HG03060 (cell line): ENCODE results near the gene ZNF716.
"Not testable (repeated sequence)": the region's sequence is repeated elsewhere in the genome, so short reads cannot be mapped to it uniquely, and the experiment has no call there.

Experiments used
- ATAC-seq: cut with Tn5 transposase; IDR thresholded peaks from one replicate; pipeline ENCODE4 v1.9.1; 2021; ENCODE audit warnings: low read depth, moderate number of reproducible peaks; ENCODE audit not compliant: unreplicated experiment

ZNF716 gene

GRCh38 chr7:57425969-57426628 is 23.9 kb upstream of the ZNF716 start:
- ATAC-seq: no peak

GRCh38 chr7:57426629-57427003 is 23.4 kb upstream of the ZNF716 start:
- no peak for ATAC-seq

- ATAC-seq: no peak
Measured at GRCh38 chr7:57427146-57427545, 22.8 kb upstream of the ZNF716 start.

- no peak for ATAC-seq
Measured at GRCh38 chr7:57427594-57427993, 22.4 kb upstream of the ZNF716 start.

GRCh38 chr7:57432583-57432982 is 17.4 kb upstream of the ZNF716 start:
- no peak for ATAC-seq

GRCh38 chr7:57437581-57437980 is 12.4 kb upstream of the ZNF716 start:
- ATAC-seq: no peak

GRCh38 chr7:57438244-57438643 is 11.7 kb upstream of the ZNF716 start:
- no peak for ATAC-seq

GRCh38 chr7:57443567-57443966 is 6.4 kb upstream of the ZNF716 start:
- no peak for ATAC-seq

GRCh38 chr7:57469186-57469828 is 19.3 kb downstream of the ZNF716 start:
- ATAC-seq: not testable (repeated sequence)

GRCh38 chr7:57480304-57480703 is 30.3 kb downstream of the ZNF716 start:
- ATAC-seq: not testable (repeated sequence)

GRCh38 chr7:57485022-57485421 is 35.0 kb downstream of the ZNF716 start:
- ATAC-seq: not testable (repeated sequence)

- no peak for ATAC-seq
Measured at GRCh38 chr7:57487957-57488356, 38.0 kb downstream of the ZNF716 start.

- ATAC-seq: not testable (repeated sequence)
Measured at GRCh38 chr7:57495111-57495510, 45.1 kb downstream of the ZNF716 start.

- ATAC-seq: no peak
Measured at GRCh38 chr7:57496395-57496794, 46.4 kb downstream of the ZNF716 start.

- ATAC-seq: no peak
Measured at GRCh38 chr7:57505176-57505575, 55.2 kb downstream of the ZNF716 start.
